MM.1S (cell line): ENCODE measurements around the gene MLXIPL.
"Not testable (repeated sequence)": the region's sequence is repeated elsewhere in the genome, so short reads cannot be mapped to it uniquely, and the experiment has no call there.

Experiments
- CTCF ChIP-seq: fragments of 300-600 bp; sonication (generic); IDR thresholded peaks from 2 replicates; pipeline ENCODE4 v1.5.1; 2016; ENCODE audit warnings: antibody characterized with exemption, low read length, mixed read lengths
- EZH2 ChIP-seq: fragments of 300-600 bp; sonication (generic); optimal IDR thresholded peaks from 2 replicates; pipeline ENCODE3; 2017; ENCODE audit warnings: low read depth, mild to moderate bottlenecking, antibody characterized with exemption, low read length, mixed read lengths

GRCh38 chr7:73617520-73617919 is 6.8 kb downstream of the MLXIPL start:
- TF ChIP-seq CTCF, EZH2: not testable (repeated sequence)
